Stimulated activated CD4-positive, alpha-beta T cell treated with anti-CD3 and anti-CD28 coated beads, Interleukin-4, amount 100 ng/mL, for 4 hours (primary cell): ENCODE data around the gene DMD.

Source experiments
- DNase-seq, 2 experiments: peaks; one replicate each; pipeline ENCODE4 v3.0.0-alpha.2; 2020

The DMD gene

GRCh38 chrX:31376408-31377022 lies 1834.8 kb downstream of the DMD start:
- DNase-seq, result no peak

- no peak for DNase-seq
Observed at GRCh38 chrX:31374786-31375185, 1836.6 kb downstream of the DMD start.

- no peak for DNase-seq
Observed at GRCh38 chrX:31371956-31372355, 1839.4 kb downstream of the DMD start.

GRCh38 chrX:31367816-31368215 lies 1843.5 kb downstream of the DMD start:
- no peak for DNase-seq

- no peak for DNase-seq
Observed at GRCh38 chrX:31366041-31366440, 1845.3 kb downstream of the DMD start.

GRCh38 chrX:31356275-31357212 lies 1854.8 kb downstream of the DMD start:
- no peak for DNase-seq

- DNase-seq, result no peak
Observed at GRCh38 chrX:31355206-31355955, 1856.0 kb downstream of the DMD start.

- no peak for DNase-seq
Observed at GRCh38 chrX:31353095-31353494, 1858.3 kb downstream of the DMD start.

GRCh38 chrX:31350808-31351074 lies 1860.6 kb downstream of the DMD start:
- DNase-seq, result no peak

GRCh38 chrX:31349515-31349914 lies 1861.8 kb downstream of the DMD start:
- no peak for DNase-seq

GRCh38 chrX:31340587-31340986 lies 1870.8 kb downstream of the DMD start:
- no peak for DNase-seq

GRCh38 chrX:31338991-31339350 lies 1872.4 kb downstream of the DMD start:
- no peak for DNase-seq

- DNase-seq, result no peak
Observed at GRCh38 chrX:31337332-31337731, 1874.0 kb downstream of the DMD start.

GRCh38 chrX:31336419-31336818 lies 1874.9 kb downstream of the DMD start:
- DNase-seq, result no peak

- no peak for DNase-seq
Observed at GRCh38 chrX:31334997-31335396, 1876.4 kb downstream of the DMD start.

- DNase-seq, result no peak
Observed at GRCh38 chrX:31333165-31333831, 1878.1 kb downstream of the DMD start.

GRCh38 chrX:31331928-31332327 lies 1879.4 kb downstream of the DMD start:
- no peak for DNase-seq

GRCh38 chrX:31331015-31331414 lies 1880.3 kb downstream of the DMD start:
- no peak for DNase-seq

- no peak for DNase-seq
Observed at GRCh38 chrX:31329298-31329697, 1882.1 kb downstream of the DMD start.

GRCh38 chrX:31323658-31324057 lies 1887.7 kb downstream of the DMD start:
- DNase-seq, result no peak

GRCh38 chrX:31320740-31321139 lies 1890.6 kb downstream of the DMD start:
- no peak for DNase-seq

GRCh38 chrX:31319586-31319985 lies 1891.8 kb downstream of the DMD start:
- DNase-seq, result no peak

GRCh38 chrX:31318866-31319265 lies 1892.5 kb downstream of the DMD start:
- no peak for DNase-seq
